Right ventricle myocardium superior (tissue), 1 donor: ENCODE results near the gene NRDE2. TPM values are rescaled to one million over a fixed set of nuclear protein-coding genes. Genes with fewer than 3 reads are reported as not detected.
"Not testable (repeated sequence)": the region's sequence is repeated elsewhere in the genome, so short reads cannot be mapped to it uniquely, and the experiment has no call there.

Experiments used
- ATAC-seq: fragments of 200-7000 bp; cut with Tn5 transposase; one replicate; pipeline ENCODE4 v1.9.1; 2020; ENCODE audit warnings: mild to moderate bottlenecking; ENCODE audit not compliant: poor library complexity
- DNase-seq: peaks from one replicate; pipeline ENCODE4 v3.0.0-alpha.2; 2020
- intact Hi-C: fragments of 100-400 bp; cut with DNase I; formaldehyde crosslinking; loops from one replicate; pipeline ENCODE4 v1.11.2; 2022
- total RNA-seq: library from RNA; stranded (reverse); fragmentation: NEBNext Ultra II Directional; extraction: Animal tissue kit (Norgen Biotek cat#: 25700); gene quantifications from one replicate; pipeline ENCODE4 v1.2.1, GENCODE V29; 2021
- donor health status: DM: no; HTN: yes; CAD: no; lungs with severe emphysema.

The NRDE2 gene
- total RNA-seq, 1 donor from 2014 or later = 9.5 TPM

GRCh38 chr14:90278199-90279175 lies 53.3 kb downstream of the NRDE2 start:
- DNase-seq = no peak

GRCh38 chr14:90277581-90278198 lies 54.1 kb downstream of the NRDE2 start:
- no peak for DNase-seq
- ATAC-seq = peak; percentile 18
- intact Hi-C loops = no loop called here

More at GRCh38 chr14:90278199-90279175, 53.3 kb downstream of the NRDE2 start:
- intact Hi-C loops = no loop called here
- peak; percentile 67 for ATAC-seq

- ATAC-seq (peak; percentile 23), DNase-seq (no peak)
- intact Hi-C loops = no loop called here
Observed at GRCh38 chr14:90276646-90277367, 54.9 kb downstream of the NRDE2 start.

GRCh38 chr14:90275820-90276219 lies 55.9 kb downstream of the NRDE2 start:
- DNase-seq (no peak), ATAC-seq (no peak)
- intact Hi-C loops = no loop called here

- intact Hi-C loops = no loop called here
- DNase-seq = no peak
- ATAC-seq = no peak
Observed at GRCh38 chr14:90275458-90275814, 56.3 kb downstream of the NRDE2 start.

- ATAC-seq = no peak
- intact Hi-C loops = no loop called here
- DNase-seq = no peak
Observed at GRCh38 chr14:90274808-90275457, 56.8 kb downstream of the NRDE2 start.

- intact Hi-C loops = no loop called here
- DNase-seq (no peak), ATAC-seq (peak; percentile 3)
Observed at GRCh38 chr14:90274019-90274418, 57.7 kb downstream of the NRDE2 start.

- intact Hi-C loops = no loop called here
- DNase-seq (no peak), ATAC-seq (no peak)
Observed at GRCh38 chr14:90273532-90273931, 58.2 kb downstream of the NRDE2 start.

GRCh38 chr14:90272523-90272922 lies 59.2 kb downstream of the NRDE2 start:
- DNase-seq (no peak), ATAC-seq (no peak)
- intact Hi-C loops = no loop called here

GRCh38 chr14:90268420-90268819 lies 63.3 kb downstream of the NRDE2 start:
- DNase-seq = no peak
- ATAC-seq = no peak
- intact Hi-C loops = no loop called here

GRCh38 chr14:90266441-90267154 lies 65.1 kb downstream of the NRDE2 start:
- ATAC-seq (no peak), DNase-seq (no peak)
- intact Hi-C loops = no loop called here

- DNase-seq = no peak
- no peak for ATAC-seq
- intact Hi-C loops = no loop called here
Observed at GRCh38 chr14:90263748-90264449, 67.8 kb downstream of the NRDE2 start.

GRCh38 chr14:90256354-90257131 lies 75.2 kb downstream of the NRDE2 start, which contains the start of gene PSMC1:
PSMC1 (plus strand) TSS chr14:90256553; CDS start chr14:90256598, 45 bp downstream.
- DNase-seq = peak; percentile 93
- intact Hi-C loops = no loop called here
- ATAC-seq = peak; percentile 99

- DNase-seq = no peak
- no peak for ATAC-seq
- intact Hi-C loops = no loop called here
Observed at GRCh38 chr14:90255871-90256270, 75.9 kb downstream of the NRDE2 start.

- intact Hi-C loops = no loop called here
- ATAC-seq = no peak
- DNase-seq = no peak
Observed at GRCh38 chr14:90253826-90254225, 77.9 kb downstream of the NRDE2 start.

GRCh38 chr14:90248594-90248993 lies 83.1 kb downstream of the NRDE2 start:
- no peak for DNase-seq
- intact Hi-C loops = no loop called here

GRCh38 chr14:90247441-90247840 lies 84.3 kb downstream of the NRDE2 start:
- DNase-seq, intact Hi-C loops, ATAC-seq: not testable (repeated sequence)

More at GRCh38 chr14:90248594-90248993, 83.1 kb downstream of the NRDE2 start:
- no peak for ATAC-seq
